HL-60 (cell line): Measurements from ENCODE around the gene TIGAR.
A peak's percentile ranks its signal among the peaks of the same experiment; 100 is the strongest.

ENCODE experiments used
- DNase-seq, 2 experiments: peaks; one replicate each; pipeline ENCODE4 v3.0.0-alpha.2; 2010 to 2020; ENCODE audit warnings: low read depth in 1 of 2, low spot score in 1 of 2
- H3K27ac ChIP-seq: fragments of 250-450 bp; sonication (Bioruptor Pico); replicated peaks from 2 replicates; pipeline ENCODE4 v1.5.1; 2020; ENCODE audit warnings: mild to moderate bottlenecking, moderate library complexity
- H3K27me3 ChIP-seq: fragments of 250-450 bp; sonication (Bioruptor Pico); 2 replicates; pipeline ENCODE4 v1.5.1; 2021; ENCODE audit warnings: mild to moderate bottlenecking, moderate library complexity; ENCODE audit not compliant: insufficient read depth, poor library complexity, severe bottlenecking
- H3K4me3 ChIP-seq: replicated peaks from 2 replicates; pipeline ENCODE4 v1.5.1; 2011; ENCODE audit warnings: mild to moderate bottlenecking, control low read depth, low read length; ENCODE audit not compliant: insufficient read depth
- CTCF ChIP-seq: IDR thresholded peaks from one replicate; pipeline ENCODE4 v1.5.1; 2011; ENCODE audit warnings: low read length, control low read depth, inconsistent platforms; ENCODE audit not compliant: insufficient read depth
- GABPA ChIP-seq: IDR thresholded peaks from 2 replicates; pipeline ENCODE4 v1.6.1; 2012; ENCODE audit warnings: low read depth
- POLR2AphosphoS5 ChIP-seq: IDR thresholded peaks from 2 replicates; pipeline ENCODE4 v1.6.1; 2012; ENCODE audit warnings: low read depth
- REST ChIP-seq: IDR thresholded peaks from 2 replicates; pipeline ENCODE4 v1.6.1; 2012; ENCODE audit warnings: low read depth; ENCODE audit not compliant: insufficient replicate concordance
- SPI1 ChIP-seq: IDR thresholded peaks from 2 replicates; pipeline ENCODE4 v1.6.1; 2012; ENCODE audit warnings: low read depth, mild to moderate bottlenecking, borderline replicate concordance
- long read RNA-seq: library from polyadenylated mRNA; unstranded; transcript quantifications from one replicate; pipeline ENCODE4 v2.0.0, GENCODE V29; 2020

The TIGAR gene
- long read RNA-seq, transcript TIGAR-201 (6 exons, 2,782 nt): major isoform, 21 of 23 reads
- long read RNA-seq, partial matches to known transcripts: 0 of 23 reads
- long read RNA-seq, other reads (novel, unspliced or antisense): 2 of 23 reads

- H3K4me3 ChIP-seq: peak within 1 kb of the TSS; percentile 90
- H3K27me3 ChIP-seq: no peaks in the 10 kb centered on the region
- DNase-seq: peak; percentile 87 to 90
- TF ChIP-seq SPI1 (no peak; the same call in 1 of the 2 replicates), CTCF (no peak), POLR2AphosphoS5 (peak; percentile 80), REST (no peak), GABPA (no peak; the same call in 1 of the 2 replicates)
- peak within 1 kb of the TSS; percentile 37 for H3K27ac ChIP-seq
These were observed at the start of gene TIGAR for GRCh38 chr12:4320853-4321701. Gene TIGAR, plus strand, starts transcription at chr12:4321213. Its CDS starts 59 bp downstream, at chr12:4321272.

- peak; percentile 43 to 87 for DNase-seq
- TF ChIP-seq CTCF (no peak), SPI1 (no peak), POLR2AphosphoS5 (no peak), REST (no peak), GABPA (no peak)
- Histone ChIP-seq H3K27ac (peak overlapping the region; percentile 81), H3K4me3 (peak overlapping the region; percentile 6; the same call in 1 of the 2 replicates), H3K27me3 (peaks cover 14% of the 10 kb centered on the region)
These were observed 49.1 kb upstream of the TIGAR start for GRCh38 chr12:4271717-4272423.

- no peak overlapping the region for H3K4me3 ChIP-seq
- TF ChIP-seq REST: no peak
- TF ChIP-seq GABPA: no peak
- peak; percentile 75 for TF ChIP-seq POLR2AphosphoS5
- DNase-seq: peak; percentile 35 to 83
- peak overlapping the region; percentile 81 for H3K27ac ChIP-seq
- peaks cover 14% of the 10 kb centered on the region for H3K27me3 ChIP-seq
These were observed 48.4 kb upstream of the TIGAR start for GRCh38 chr12:4272424-4273272.
